Activated CD4-positive, alpha-beta T cell treated with anti-CD3 and anti-CD28 coated beads, Interleukin-2, amount 50 U/mL, for 24 hours (primary cell): ENCODE data around the gene IGLL1.
"Not testable (repeated sequence)": the region's sequence is repeated elsewhere in the genome, so short reads cannot be mapped to it uniquely, and the experiment has no call there.

ENCODE experiments used
- DNase-seq, 2 donors: peaks; one replicate each; pipeline ENCODE4 v3.0.0-alpha.2; 2020; ENCODE audit warnings: low read depth in 1 of 2, low spot score in 1 of 2

IGLL1 gene

GRCh38 chr22:23579870-23580575 is at the start of gene IGLL1:
IGLL1 (minus strand) TSS chr22:23580290; CDS start chr22:23580190, 100 bp downstream.
- no peak for DNase-seq

- DNase-seq, result not testable (repeated sequence)
Observed at GRCh38 chr22:23628056-23628743, 48.1 kb upstream of the IGLL1 start.

- peak; percentile 16 to 30 for DNase-seq
Observed at GRCh38 chr22:23627401-23628055, 47.4 kb upstream of the IGLL1 start.

- DNase-seq, result no peak
Observed at GRCh38 chr22:23626286-23626975, 46.3 kb upstream of the IGLL1 start.

- no peak for DNase-seq
Observed at GRCh38 chr22:23622634-23623033, 42.5 kb upstream of the IGLL1 start.

- DNase-seq, result not testable (repeated sequence)
Observed at GRCh38 chr22:23621916-23622315, 41.8 kb upstream of the IGLL1 start.

- DNase-seq, result no peak
Observed at GRCh38 chr22:23621082-23621780, 41.1 kb upstream of the IGLL1 start.

GRCh38 chr22:23613193-23613972 is 33.3 kb upstream of the IGLL1 start:
- DNase-seq, result no peak

GRCh38 chr22:23609983-23610781 is 30.1 kb upstream of the IGLL1 start:
- no peak for DNase-seq

- DNase-seq, result no peak
Observed at GRCh38 chr22:23608583-23608982, 28.5 kb upstream of the IGLL1 start.

- no peak for DNase-seq
Observed at GRCh38 chr22:23606204-23607131, 26.4 kb upstream of the IGLL1 start.

- DNase-seq, result no peak
Observed at GRCh38 chr22:23604939-23605712, 25.0 kb upstream of the IGLL1 start.

- DNase-seq, result no peak
Observed at GRCh38 chr22:23603266-23603665, 23.2 kb upstream of the IGLL1 start.

- DNase-seq, result no peak
Observed at GRCh38 chr22:23598805-23599518, 18.9 kb upstream of the IGLL1 start.

- not testable (repeated sequence) for DNase-seq
Observed at GRCh38 chr22:23597576-23598268, 17.6 kb upstream of the IGLL1 start.

- not testable (repeated sequence) for DNase-seq
Observed at GRCh38 chr22:23595904-23596303, 15.8 kb upstream of the IGLL1 start.
